Ovary (tissue), 9 donors: ENCODE results near the gene INTS4. TPM values are rescaled to one million over a fixed set of nuclear protein-coding genes. Genes with fewer than 3 reads are reported as not detected.

Experiments
- DNase-seq, 5 donors: peaks; one replicate each; pipeline ENCODE4 v3.0.0-alpha.2; 2019 to 2020
- H3K27ac ChIP-seq, 2 donors: fragments of 200-600 bp; one replicate each; pipeline versions ENCODE4 v1.5.1 to v1.8.0; 2019 to 2022
- H3K27me3 ChIP-seq: fragments of 200-600 bp; one replicate; pipeline ENCODE4 v1.8.0; 2022
- H3K36me3 ChIP-seq: fragments of 200-600 bp; sonication (generic); one replicate; pipeline ENCODE4 v1.5.1; 2019
- H3K4me1 ChIP-seq: one replicate; pipeline ENCODE4 v1.8.1; 2013; ENCODE audit warnings: mild to moderate bottlenecking, moderate library complexity; ENCODE audit not compliant: insufficient read depth
- H3K4me3 ChIP-seq: fragments of 200-600 bp; sonication (generic); one replicate; pipeline ENCODE4 v1.5.1; 2017
- H3K9me3 ChIP-seq, 2 donors: fragments of 200-600 bp in 1 of 2; sonication (generic) in 1 of 2; one replicate each; pipeline versions ENCODE4 v1.5.1 to v1.8.1; 2013 to 2019; ENCODE audit warnings: mild to moderate bottlenecking in 1 of 2, moderate library complexity in 1 of 2
- EP300 ChIP-seq: sonication (generic); formaldehyde crosslinking; IDR thresholded peaks from one replicate; pipeline ENCODE4 v1.6.1; 2017; ENCODE audit warnings: antibody characterized with exemption
- POLR2A ChIP-seq: fragments of 450-650 bp; IDR thresholded peaks from one replicate; pipeline ENCODE4 v1.6.1; 2017; ENCODE audit warnings: antibody characterized with exemption, mild to moderate bottlenecking, moderate library complexity
- WGBS, 3 donors: extraction: QIAGEN DNeasy Blood & Tissue Kit in 1 of 3; methylation state at CpG; one replicate each; pipeline versions ENCODE4 v1.1.5 to v1.1.7; 2013 to 2017; 5-methylcytosine and 5-hydroxymethylcytosine counted together
- intact Hi-C, 4 donors: fragments of 100-400 bp; cut with DNase I; formaldehyde crosslinking; loops; one replicate each; pipeline versions ENCODE4 v1.11.0 to v1.15.1; 2022 to 2023
- polyA plus RNA-seq, 2 donors: library from polyadenylated mRNA; stranded (reverse); fragments of 200-250 nt in 1 of 2; fragments of 350-450 nt in 1 of 2; fragmentation: Illumina TruSeq in 1 of 2; extraction: RNeasy Lipid Tissue Mini Kit (QIAGEN cat#74804) in 1 of 2; gene quantifications; one replicate each; pipeline ENCODE4 v1.2.3, GENCODE V29; 2013 to 2014
- small RNA-seq: library from RNA; depleted of rRNA; stranded (forward); fragments of <200 nt; gene quantifications from one replicate; pipeline ENCODE3, GENCODE V24; 2016
- total RNA-seq, 7 donors: library from RNA; depleted of rRNA in 2 of 7; stranded (reverse); fragments of >200 nt in 2 of 7; fragmentation: NEBNext Ultra II Directional in 3 of 7; extraction: Animal tissue kit (Norgen Biotek cat#: 25700) in 3 of 7; gene quantifications; one replicate each; pipeline versions ENCODE4 v1.1.0 to v1.2.4, GENCODE V29; 2016 to 2023
- TF ChIP-seq, protein P1 (sequence below), 3 donors: fragments of 450-650 bp in 2 of 3; fragments of 200-600 bp in 1 of 3; IDR thresholded peaks; one replicate each; pipeline versions ENCODE4 v1.5.1 to v1.8.0; 2016 to 2022; ENCODE audit warnings: antibody characterized with exemption in 3 of 3, mild to moderate bottlenecking in 1 of 3
- donor health status: DM: no; HTN: no; CAD: no; lungs with moderate emphysema.
- donor health status: DM: no; HTN: no; CAD: no.
- donor health status: Bipolar disorder and iron deficiency.
- donor health status: DM: yes; HTN: yes; CAD: no.
- donor health status: DM: no; HTN: no; CAD: no.
- donor health status: DM: yes; HTN: yes; CAD: no.

Gene INTS4
- total and polyA plus RNA-seq, 9 donors, result 15.7 to 37.7 (median 29.7) TPM

DNA sequence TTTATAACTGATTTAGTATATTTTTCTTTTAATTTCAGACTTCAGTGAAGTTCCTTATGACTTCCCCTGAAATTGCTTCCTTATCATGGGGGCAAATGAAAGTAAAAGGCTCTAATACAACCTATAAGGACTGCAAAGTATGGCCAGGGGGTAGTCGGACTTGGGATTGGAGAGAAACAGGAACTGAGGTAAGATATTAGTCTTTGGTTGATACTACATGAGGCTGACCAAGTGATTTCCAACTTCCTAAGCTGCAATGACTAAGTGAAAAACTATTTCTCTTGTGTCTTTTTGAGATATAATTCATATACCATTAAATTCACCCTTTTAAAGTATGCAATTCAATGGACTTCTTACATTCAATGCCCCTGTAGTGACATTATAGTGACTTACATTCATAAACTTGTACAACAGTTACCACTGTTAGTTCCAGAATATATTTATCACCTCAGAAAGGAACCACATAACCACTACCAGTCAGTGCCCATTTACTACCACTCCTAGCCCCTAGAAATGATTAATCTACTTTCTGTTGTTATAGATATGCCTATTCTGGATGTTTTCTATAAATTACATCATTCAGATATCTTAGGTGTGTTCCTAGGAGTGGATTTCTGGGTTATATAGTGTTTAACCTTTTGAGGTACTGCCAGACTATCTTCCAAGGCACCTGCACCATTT, 151.9 kb downstream of the INTS4 start:
- 90% methylated on average over 1 of the region's 1 CpG for WGBS, 3 donors
- DNase-seq, result no peak
- no peak overlapping the region for H3K27ac ChIP-seq
- no peaks in the 10 kb centered on the region for H3K4me1 ChIP-seq
- intact Hi-C loops, result no loop called here
- no peaks in the 10 kb centered on the region for H3K27me3 ChIP-seq
- H3K4me3 ChIP-seq, result no peak overlapping the region
- H3K36me3 ChIP-seq, result no peaks in the 10 kb centered on the region
- H3K9me3 ChIP-seq, result peaks cover 0 to 4% of the 10 kb centered on the region in 2 donors
- TF ChIP-seq POLR2A, result no peak
- TF ChIP-seq EP300, result no peak
- TF ChIP-seq, protein P1, sequence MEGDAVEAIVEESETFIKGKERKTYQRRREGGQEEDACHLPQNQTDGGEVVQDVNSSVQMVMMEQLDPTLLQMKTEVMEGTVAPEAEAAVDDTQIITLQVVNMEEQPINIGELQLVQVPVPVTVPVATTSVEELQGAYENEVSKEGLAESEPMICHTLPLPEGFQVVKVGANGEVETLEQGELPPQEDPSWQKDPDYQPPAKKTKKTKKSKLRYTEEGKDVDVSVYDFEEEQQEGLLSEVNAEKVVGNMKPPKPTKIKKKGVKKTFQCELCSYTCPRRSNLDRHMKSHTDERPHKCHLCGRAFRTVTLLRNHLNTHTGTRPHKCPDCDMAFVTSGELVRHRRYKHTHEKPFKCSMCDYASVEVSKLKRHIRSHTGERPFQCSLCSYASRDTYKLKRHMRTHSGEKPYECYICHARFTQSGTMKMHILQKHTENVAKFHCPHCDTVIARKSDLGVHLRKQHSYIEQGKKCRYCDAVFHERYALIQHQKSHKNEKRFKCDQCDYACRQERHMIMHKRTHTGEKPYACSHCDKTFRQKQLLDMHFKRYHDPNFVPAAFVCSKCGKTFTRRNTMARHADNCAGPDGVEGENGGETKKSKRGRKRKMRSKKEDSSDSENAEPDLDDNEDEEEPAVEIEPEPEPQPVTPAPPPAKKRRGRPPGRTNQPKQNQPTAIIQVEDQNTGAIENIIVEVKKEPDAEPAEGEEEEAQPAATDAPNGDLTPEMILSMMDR (IDR thresholded peaks at IDR 0.05), result no peak

DNA sequence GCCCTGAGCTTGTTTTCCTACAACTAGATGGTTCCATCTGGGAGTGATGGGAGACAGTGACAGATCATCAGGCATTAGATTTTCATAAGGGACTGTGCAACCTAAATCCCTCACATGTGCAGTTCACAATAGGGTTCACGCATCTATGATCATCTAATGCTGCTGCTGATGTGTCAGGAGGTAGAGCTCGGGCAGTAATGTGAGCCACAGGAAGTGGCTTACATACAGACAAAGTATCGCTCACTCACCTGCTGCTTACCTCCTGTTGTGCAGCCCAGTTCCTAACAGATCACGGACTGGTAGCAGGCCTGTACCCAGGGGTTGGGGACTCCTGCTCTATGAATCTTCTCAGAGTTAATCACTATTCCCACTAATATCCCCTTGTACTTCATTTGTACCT, 161.2 kb downstream of the INTS4 start:
- WGBS, 3 donors, result 95 to 98% (median 97%) methylated on average over 4 of the region's 4 CpGs
- TF ChIP-seq POLR2A, result no peak
- TF ChIP-seq, protein P1 (IDR thresholded peaks at IDR 0.05), result no peak
- no peaks in the 10 kb centered on the region for H3K9me3 ChIP-seq
- no peaks in the 10 kb centered on the region for H3K4me1 ChIP-seq
- H3K36me3 ChIP-seq, result no peaks in the 10 kb centered on the region
- no peaks in the 10 kb centered on the region for H3K27me3 ChIP-seq
- DNase-seq, result no peak
- no peak overlapping the region for H3K27ac ChIP-seq
- intact Hi-C loops, result no loop called here
- no peak overlapping the region for H3K4me3 ChIP-seq

DNA sequence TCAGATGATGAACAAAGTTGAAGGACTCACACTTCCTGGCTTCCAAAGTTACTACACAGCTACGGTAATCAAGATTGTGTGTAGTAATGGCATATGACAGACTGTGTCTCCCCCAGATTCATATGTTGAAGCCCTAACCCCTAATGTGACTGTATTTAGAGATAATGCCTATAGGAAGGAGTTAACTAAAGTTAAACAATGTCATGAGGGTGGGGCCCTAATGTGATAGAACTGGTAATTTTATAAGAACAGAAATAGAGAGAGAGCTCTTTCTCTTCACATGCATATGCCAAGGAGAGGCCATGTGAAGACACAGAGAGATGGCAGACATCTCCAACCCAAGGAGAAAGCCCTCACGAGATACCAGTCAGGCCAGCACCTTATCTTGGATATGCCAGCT, 165.5 kb downstream of the INTS4 start:
- WGBS, 3 donors, result 93 to 100% (median 99%) methylated on average over 2 of the region's 2 CpGs
- TF ChIP-seq EP300 (no peak), POLR2A (no peak)
- TF ChIP-seq, protein P1 (IDR thresholded peaks at IDR 0.05), result no peak
- Histone ChIP-seq H3K27me3 (no peaks in the 10 kb centered on the region), H3K9me3 (no peaks in the 10 kb centered on the region), H3K4me3 (no peak overlapping the region), H3K4me1 (no peaks in the 10 kb centered on the region), H3K27ac (no peak overlapping the region), H3K36me3 (no peaks in the 10 kb centered on the region)
- DNase-seq, result no peak
- intact Hi-C loops, result loop anchor here in 2 of 4 donors (5.0 to 10.0 kb wide), 2 partner anchors 166 to 248 kb away; partner anchors contain the start of genes INTS4 (in 1 of the 2) and NDUFC2 (in 1 of the 2)

Small RNA genes lying within 50 kb of the gene (small RNA-seq; reads per million reads assigned to genes)
- not detected for gene AP002812.4

Other genes with a start within 250 kb of the INTS4 start
- gene RSF1, start 173.9 kb downstream of the INTS4 start, total RNA-seq, result 10 to 100 TPM; 63.3 to 89.2 (median 76.6) TPM
- gene RSF1, start 173.9 kb downstream of the INTS4 start, polyA plus RNA-seq, result 10 to 100 TPM; 14.8 to 37.5 TPM
- gene AAMDC, start 173.5 kb downstream of the INTS4 start, total RNA-seq, result 10 to 100 TPM; 21.8 to 50.7 (median 38.9) TPM
- 10 to 100 TPM; 77.2 to 77.6 TPM for gene AAMDC, start 173.5 kb downstream of the INTS4 start, polyA plus RNA-seq
- gene KCTD14, start 28.6 kb upstream of the INTS4 start, total RNA-seq, result 1 to 10 TPM in 4 of 7 donors, under 1 TPM in 3; 0.24 to 5.2 (median 1.5) TPM
- gene KCTD14, start 28.6 kb upstream of the INTS4 start, polyA plus RNA-seq, result 1 to 10 TPM in 1 of 2 donors, under 1 TPM in 1; 0.73 to 2.7 TPM
- gene THRSP, start 69.2 kb upstream of the INTS4 start, total RNA-seq, result under 1 TPM in 2 of 7 donors, not detected in 5; 0.18 to 0.40 TPM
- 1 to 10 TPM in 1 of 2 donors, not detected in 1; 1.1 TPM for gene THRSP, start 69.2 kb upstream of the INTS4 start, polyA plus RNA-seq
- 100 to 1,000 TPM in 6 of 7 donors, 10 to 100 TPM in 1; 59.0 to 158 (median 127) TPM for gene NDUFC2, start 85.2 kb upstream of the INTS4 start, total RNA-seq
- 100 to 1,000 TPM in 1 of 2 donors, 10 to 100 TPM in 1; 77.2 to 154 TPM for gene NDUFC2, start 85.2 kb upstream of the INTS4 start, polyA plus RNA-seq
- gene ALG8, start 145.0 kb upstream of the INTS4 start, total RNA-seq, result 10 to 100 TPM; 22.6 to 40.7 (median 28.5) TPM
- 10 to 100 TPM; 20.1 to 57.8 TPM for gene ALG8, start 145.0 kb upstream of the INTS4 start, polyA plus RNA-seq
- gene KCTD21, start 194.0 kb upstream of the INTS4 start, total RNA-seq, result 10 to 100 TPM in 6 of 7 donors, 1 to 10 TPM in 1; 7.4 to 24.7 (median 14.1) TPM
- gene KCTD21, start 194.0 kb upstream of the INTS4 start, polyA plus RNA-seq, result 10 to 100 TPM in 1 of 2 donors, 1 to 10 TPM in 1; 9.9 to 24.3 TPM
- 10 to 100 TPM in 4 of 7 donors, 1 to 10 TPM in 3; 8.0 to 18.6 (median 10.2) TPM for gene USP35, start 194.3 kb upstream of the INTS4 start, total RNA-seq
- gene USP35, start 194.3 kb upstream of the INTS4 start, polyA plus RNA-seq, result 1 to 10 TPM; 9.1 to 9.2 TPM